SU-DHL-6 (cell line): ENCODE results near the gene FRK.

ENCODE experiments used
- H2AFZ ChIP-seq: fragments of 200-600 bp; sonication (generic); 2 replicates; pipeline ENCODE4 v1.6.1; 2014; ENCODE audit warnings: low read depth, mild to moderate bottlenecking, moderate library complexity, mixed read lengths, antibody characterized with exemption, low read length; ENCODE audit not compliant: severe bottlenecking
- H3F3A ChIP-seq: fragments of 200-600 bp; shearing (Covaris generic); 2 replicates; pipeline ENCODE4 v1.6.0; 2016; ENCODE audit warnings: antibody characterized with exemption, mild to moderate bottlenecking; ENCODE audit not compliant: insufficient read depth
- H3K27ac ChIP-seq: fragments of 200-600 bp; sonication (generic); 2 replicates; pipeline ENCODE4 v1.5.1; 2016; ENCODE audit warnings: low read depth, mild to moderate bottlenecking, low read length, moderate library complexity, mixed read lengths
- H3K27me3 ChIP-seq: fragments of 200-600 bp; sonication (generic), shearing (Covaris generic); 2 replicates; pipeline ENCODE4 v1.6.0; 2014; ENCODE audit warnings: mild to moderate bottlenecking, low read length
- H3K36me3 ChIP-seq: fragments of 200-600 bp; sonication (generic); 2 replicates; pipeline ENCODE4 v1.6.1; 2014; ENCODE audit warnings: mild to moderate bottlenecking, low read length, mixed read lengths
- H3K4me2 ChIP-seq: fragments of 300-600, 200-600 bp; shearing (Covaris generic), sonication (generic); 2 replicates; pipeline ENCODE4 v1.6.0; 2014; ENCODE audit warnings: low read length, low read depth, mild to moderate bottlenecking; ENCODE audit not compliant: poor library complexity, severe bottlenecking
- H3K4me3 ChIP-seq: fragments of 200-600 bp; sonication (generic); 2 replicates; pipeline ENCODE4 v1.5.1; 2014; ENCODE audit warnings: antibody characterized with exemption, low read length, mild to moderate bottlenecking, mixed read lengths; ENCODE audit not compliant: insufficient read depth, poor library complexity, severe bottlenecking
- H3K79me2 ChIP-seq: fragments of 200-600 bp; sonication (generic); 2 replicates; pipeline ENCODE4 v1.6.1; 2014; ENCODE audit warnings: mild to moderate bottlenecking, low read length, moderate library complexity; ENCODE audit not compliant: insufficient read depth
- H3K9ac ChIP-seq: fragments of 200-600 bp; sonication (generic); 2 replicates; pipeline ENCODE4 v1.7.0; 2014; ENCODE audit warnings: mild to moderate bottlenecking, low read length
- H3K9me2 ChIP-seq: fragments of 200-600 bp; sonication (generic); replicated peaks from 2 replicates; pipeline ENCODE4 v1.6.1; 2014; ENCODE audit warnings: low read length; ENCODE audit not compliant: insufficient read depth
- H3K9me3 ChIP-seq: fragments of 200-600 bp; sonication (generic); 2 replicates; pipeline ENCODE4 v1.6.1; 2014; ENCODE audit warnings: low read length, mixed read lengths; ENCODE audit not compliant: insufficient read depth
- H4K20me1 ChIP-seq: fragments of 200-600 bp; sonication (generic); 2 replicates; pipeline ENCODE4 v1.6.1; 2014; ENCODE audit warnings: low read depth, mild to moderate bottlenecking, antibody characterized with exemption, low read length, moderate library complexity, mixed read lengths
- EZH2phosphoT487 ChIP-seq: fragments of 200-600 bp; sonication (generic), shearing (Covaris generic); conservative IDR thresholded peaks from 2 replicates; pipeline ENCODE4 v1.6.1; 2018; ENCODE audit warnings: mild to moderate bottlenecking, antibody characterized with exemption, low read length, moderate library complexity, mixed read lengths
- TF ChIP-seq, protein P1 (sequence below): fragments of 200-600 bp; sonication (generic); IDR thresholded peaks from one replicate; pipeline ENCODE4 v1.5.1; 2017; ENCODE audit warnings: antibody characterized with exemption, mild to moderate bottlenecking, low read length, moderate library complexity; ENCODE audit not compliant: insufficient read depth, poor library complexity, severe bottlenecking

The FRK gene

DNA sequence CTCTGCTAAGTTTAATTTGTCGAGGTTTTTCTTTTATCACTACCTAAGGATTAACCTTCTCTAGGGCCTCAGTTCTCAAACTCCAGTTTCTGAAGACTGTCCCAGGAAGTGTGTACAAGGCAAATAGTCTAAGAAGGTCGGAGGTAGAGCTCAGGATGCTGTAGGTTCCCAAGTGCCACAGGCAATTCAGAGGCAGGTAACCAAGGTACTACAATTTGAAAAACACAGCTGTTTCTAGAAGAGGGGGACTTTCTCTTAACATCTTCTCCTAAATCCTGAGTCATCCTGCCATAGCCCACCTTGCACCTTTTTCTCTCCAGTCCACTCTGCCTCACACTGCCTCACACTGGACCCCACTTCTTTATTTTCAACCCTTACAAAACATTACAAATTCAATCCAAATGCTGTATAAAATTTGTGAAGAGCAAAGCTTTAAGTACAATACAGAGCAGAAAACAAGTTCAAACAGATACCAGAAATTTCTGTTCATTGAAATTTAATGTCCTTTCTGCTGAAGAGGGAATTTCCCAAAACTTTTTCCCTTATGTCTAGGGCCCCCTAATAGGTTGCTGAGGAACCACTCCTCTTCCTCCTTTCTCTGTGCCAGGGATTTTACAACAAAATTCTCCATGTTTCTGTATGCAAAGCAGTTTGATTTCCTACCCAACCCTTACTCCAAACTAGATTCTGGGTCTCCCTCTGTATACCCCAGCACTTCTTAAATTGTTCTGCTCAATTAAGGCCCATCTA, 43.0 kb downstream of the FRK start:
- Histone ChIP-seq H3K36me3 (no peaks in the 10 kb centered on the region), H2AFZ (no peak overlapping the region), H3K27ac (no peak overlapping the region), H3K4me2 (no peak overlapping the region), H3K9ac (no peak overlapping the region), H3K4me3 (no peak overlapping the region), H3K79me2 (no peaks in the 10 kb centered on the region), H3K9me2 (no peaks in the 10 kb centered on the region), H3K27me3 (no peaks in the 10 kb centered on the region), H3K9me3 (no peaks in the 10 kb centered on the region), H4K20me1 (no peaks in the 10 kb centered on the region), H3F3A (no peaks in the 10 kb centered on the region; the same call in 1 of the 2 replicates)
- TF ChIP-seq, protein P1, sequence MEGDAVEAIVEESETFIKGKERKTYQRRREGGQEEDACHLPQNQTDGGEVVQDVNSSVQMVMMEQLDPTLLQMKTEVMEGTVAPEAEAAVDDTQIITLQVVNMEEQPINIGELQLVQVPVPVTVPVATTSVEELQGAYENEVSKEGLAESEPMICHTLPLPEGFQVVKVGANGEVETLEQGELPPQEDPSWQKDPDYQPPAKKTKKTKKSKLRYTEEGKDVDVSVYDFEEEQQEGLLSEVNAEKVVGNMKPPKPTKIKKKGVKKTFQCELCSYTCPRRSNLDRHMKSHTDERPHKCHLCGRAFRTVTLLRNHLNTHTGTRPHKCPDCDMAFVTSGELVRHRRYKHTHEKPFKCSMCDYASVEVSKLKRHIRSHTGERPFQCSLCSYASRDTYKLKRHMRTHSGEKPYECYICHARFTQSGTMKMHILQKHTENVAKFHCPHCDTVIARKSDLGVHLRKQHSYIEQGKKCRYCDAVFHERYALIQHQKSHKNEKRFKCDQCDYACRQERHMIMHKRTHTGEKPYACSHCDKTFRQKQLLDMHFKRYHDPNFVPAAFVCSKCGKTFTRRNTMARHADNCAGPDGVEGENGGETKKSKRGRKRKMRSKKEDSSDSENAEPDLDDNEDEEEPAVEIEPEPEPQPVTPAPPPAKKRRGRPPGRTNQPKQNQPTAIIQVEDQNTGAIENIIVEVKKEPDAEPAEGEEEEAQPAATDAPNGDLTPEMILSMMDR: no peak
- no peak for TF ChIP-seq EZH2phosphoT487

DNA sequence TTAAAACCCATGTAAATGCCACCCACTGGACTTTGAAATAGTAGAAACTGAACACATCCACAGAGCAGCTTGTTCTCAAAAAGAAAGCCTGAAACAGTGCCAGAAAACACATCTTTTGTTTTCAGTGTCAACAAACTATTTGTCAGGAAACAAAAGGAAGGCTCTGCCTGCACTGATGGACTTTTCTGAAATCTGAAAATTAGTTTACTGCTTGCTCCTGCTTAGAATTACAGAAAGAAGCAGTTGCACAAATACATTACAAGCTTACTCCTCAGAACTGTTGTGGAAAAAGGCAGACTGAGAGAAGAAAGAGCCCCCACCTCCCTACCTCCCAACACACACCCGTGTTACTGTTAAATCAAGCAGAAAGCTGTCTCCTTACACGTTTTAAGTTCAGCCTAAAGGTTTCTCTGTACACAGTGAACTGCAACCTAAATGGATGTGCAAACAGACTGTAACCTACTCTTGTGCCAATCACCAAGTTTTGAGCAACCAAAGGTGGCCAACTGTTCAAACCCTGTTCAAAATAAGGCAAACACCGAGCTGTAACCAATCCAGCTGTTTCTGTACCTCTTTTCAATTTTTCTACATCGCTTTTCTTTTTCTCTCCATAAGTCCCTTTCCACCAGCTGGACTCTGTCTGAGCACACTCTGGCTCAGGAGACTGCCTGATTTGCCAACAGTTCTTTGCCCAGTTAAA, 43.7 kb downstream of the FRK start:
- H3K36me3 ChIP-seq: no peaks in the 10 kb centered on the region
- no peak overlapping the region for H2AFZ ChIP-seq
- no peaks in the 10 kb centered on the region for H3K9me2 ChIP-seq

DNA sequence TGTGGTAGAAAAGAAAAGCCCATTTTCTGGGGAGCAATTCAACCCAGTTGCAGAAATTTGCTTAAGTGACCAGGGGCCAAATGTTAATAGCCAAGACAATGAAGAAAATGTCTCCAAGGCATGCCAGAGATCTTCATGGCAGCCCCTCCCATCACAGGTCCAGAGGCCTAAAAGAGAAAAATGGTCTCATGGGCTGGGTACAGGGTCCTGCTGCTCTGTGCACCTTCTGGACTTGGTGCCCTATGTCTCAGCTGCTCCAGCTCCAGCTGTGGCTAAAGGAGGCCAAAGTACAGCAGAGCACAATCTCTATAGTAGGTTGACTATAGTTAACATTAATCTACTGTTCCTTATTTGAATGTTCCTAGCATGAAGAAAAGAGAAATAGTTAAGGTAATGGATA, 44.7 kb downstream of the FRK start:
- Histone ChIP-seq H3K27ac (no peak overlapping the region), H3K27me3 (no peaks in the 10 kb centered on the region), H3K9me3 (no peaks in the 10 kb centered on the region), H3K4me2 (no peak overlapping the region), H3K4me3 (no peak overlapping the region), H3K79me2 (no peaks in the 10 kb centered on the region), H3K9ac (no peak overlapping the region), H3K36me3 (no peaks in the 10 kb centered on the region), H4K20me1 (no peaks in the 10 kb centered on the region), H2AFZ (no peak overlapping the region), H3F3A (no peaks in the 10 kb centered on the region; the same call in 1 of the 2 replicates), H3K9me2 (no peaks in the 10 kb centered on the region)
- TF ChIP-seq, protein P1: no peak
- no peak for TF ChIP-seq EZH2phosphoT487

More for the DNA sequence above, 43.7 kb downstream of the FRK start:
- H3K4me2 ChIP-seq: no peak overlapping the region
- TF ChIP-seq, protein P1: no peak
- TF ChIP-seq EZH2phosphoT487: no peak
- no peaks in the 10 kb centered on the region for H3K9me3 ChIP-seq
- H3K79me2 ChIP-seq: no peaks in the 10 kb centered on the region
- H3F3A ChIP-seq: no peaks in the 10 kb centered on the region; the same call in 1 of the 2 replicates
- H4K20me1 ChIP-seq: no peaks in the 10 kb centered on the region
- no peak overlapping the region for H3K4me3 ChIP-seq
- no peak overlapping the region for H3K9ac ChIP-seq
- no peaks in the 10 kb centered on the region for H3K27me3 ChIP-seq
- H3K27ac ChIP-seq: no peak overlapping the region
